Measurements from ENCODE around the gene RASGEF1B. TPM values are rescaled to one million over a fixed set of nuclear protein-coding genes. Genes with fewer than 3 reads are reported as not detected.
A peak's percentile ranks its signal among the peaks of the same experiment; 100 is the strongest.

RASGEF1B gene
- polyA plus RNA-seq (2013, experiment 1 of 2; ENCODE audit: insufficient read length), result 0.09 TPM
- 0.07 TPM for polyA plus RNA-seq (2013, experiment 2 of 2; ENCODE audit: insufficient read length)

DNA sequence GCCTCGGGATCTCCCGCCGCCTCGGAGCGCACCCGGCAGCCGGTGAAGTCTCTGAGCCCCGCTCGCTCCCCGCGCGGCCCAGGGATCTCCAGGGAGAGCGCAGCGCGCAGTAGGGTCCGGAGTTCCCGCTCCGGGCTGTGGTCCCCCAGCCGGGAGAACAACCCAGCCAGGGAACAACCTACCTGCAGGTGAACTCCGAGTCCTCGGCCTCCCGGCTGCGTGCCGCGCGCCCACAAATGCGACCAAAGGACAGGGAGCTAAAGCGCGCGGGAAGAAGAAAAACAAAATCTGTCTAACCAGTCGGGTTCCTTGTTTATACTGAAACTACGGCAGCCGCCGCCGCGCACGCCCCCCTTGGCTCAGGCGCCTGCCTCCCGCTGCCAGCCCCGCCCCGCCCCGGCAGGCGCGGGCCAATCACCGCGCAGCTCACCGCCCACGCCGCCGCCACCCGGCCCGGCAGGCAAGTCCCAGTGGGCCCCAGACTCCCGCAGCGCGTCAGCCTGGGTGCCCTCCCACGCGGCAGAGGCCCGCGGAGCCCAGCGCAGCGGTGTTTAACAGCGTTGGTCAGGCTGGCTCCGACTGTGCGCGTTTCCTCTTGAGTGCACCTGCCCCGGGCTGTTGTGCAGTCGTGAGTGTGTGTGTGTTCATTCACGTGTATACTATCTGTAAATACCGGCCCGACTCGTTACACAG is at the start of gene RASGEF1B:
RASGEF1B (minus strand) TSS at position 320 of the 693 bp plus-strand sequence. CDS start 12,399 bp downstream, outside the sequence.
- DNase-seq, result peak; percentile 61

DNA sequence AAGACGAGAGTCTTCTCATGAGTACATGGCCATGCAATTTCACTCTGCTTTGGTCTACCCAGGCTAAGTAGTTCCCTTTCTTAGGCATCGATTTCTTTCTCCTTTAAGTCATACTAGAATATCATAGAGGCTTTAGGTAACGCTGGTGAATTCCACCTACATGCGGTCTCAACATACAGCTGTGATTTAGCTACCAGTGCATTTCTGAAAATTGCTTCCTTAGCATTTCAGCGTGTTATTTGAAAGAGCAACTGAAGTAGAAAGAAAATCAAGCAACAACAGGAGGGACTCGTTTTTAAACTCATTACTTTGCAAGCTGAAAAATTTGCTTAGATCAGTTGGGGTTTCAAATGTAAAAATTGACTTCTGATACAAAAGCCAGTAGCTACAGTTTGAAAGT is 48.1 kb upstream of the RASGEF1B start:
- DNase-seq, result no peak

DNA sequence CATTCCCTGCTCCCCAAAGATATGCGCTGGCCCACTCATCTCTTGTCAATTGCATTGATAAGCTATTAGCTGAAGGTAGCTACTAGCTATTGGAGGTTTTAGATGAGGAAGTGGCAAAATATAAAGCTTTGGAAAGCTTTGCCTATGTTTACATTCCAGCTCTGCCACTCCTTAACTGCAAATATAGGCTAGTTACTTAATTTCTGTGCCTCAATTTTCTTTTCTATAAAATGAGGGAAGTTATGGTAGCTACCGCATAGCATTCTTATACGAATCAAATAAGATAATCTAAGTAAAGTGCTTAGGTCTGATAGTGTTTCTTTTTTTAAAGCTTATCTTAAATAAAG is 47.7 kb upstream of the RASGEF1B start:
- no peak for DNase-seq

DNA sequence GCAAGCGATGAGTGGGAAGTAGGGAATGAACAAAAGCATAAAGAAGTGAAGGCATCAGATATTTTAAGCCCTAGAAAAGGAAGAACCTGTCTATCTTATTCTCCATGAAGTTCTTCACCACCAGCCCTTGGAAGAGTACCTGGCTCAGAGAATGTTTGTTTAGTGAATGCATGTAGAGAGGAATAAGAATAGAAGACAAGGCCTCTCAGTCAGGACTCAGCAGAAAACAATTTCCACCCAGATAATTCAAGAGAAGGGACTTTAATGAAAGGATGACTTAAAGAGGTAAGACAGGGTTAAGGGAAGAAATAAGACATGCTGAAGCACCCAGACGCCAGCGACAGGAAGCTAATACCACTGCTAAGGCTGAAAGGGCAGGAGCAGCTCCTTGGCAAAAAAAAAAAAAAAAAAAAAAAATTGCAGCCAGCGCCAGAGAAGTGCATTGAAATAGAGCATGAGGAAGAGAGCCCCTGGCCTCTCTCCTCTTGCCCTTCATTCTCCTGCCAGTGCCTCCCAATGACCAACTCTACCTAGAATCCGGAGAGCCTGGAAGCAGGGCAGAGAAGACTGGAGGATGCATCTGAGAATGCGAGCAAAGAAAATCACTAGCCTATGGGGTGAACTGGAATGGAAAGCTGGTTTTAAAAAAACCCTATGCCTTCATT is 47.2 kb upstream of the RASGEF1B start:
- DNase-seq, result no peak

DNA sequence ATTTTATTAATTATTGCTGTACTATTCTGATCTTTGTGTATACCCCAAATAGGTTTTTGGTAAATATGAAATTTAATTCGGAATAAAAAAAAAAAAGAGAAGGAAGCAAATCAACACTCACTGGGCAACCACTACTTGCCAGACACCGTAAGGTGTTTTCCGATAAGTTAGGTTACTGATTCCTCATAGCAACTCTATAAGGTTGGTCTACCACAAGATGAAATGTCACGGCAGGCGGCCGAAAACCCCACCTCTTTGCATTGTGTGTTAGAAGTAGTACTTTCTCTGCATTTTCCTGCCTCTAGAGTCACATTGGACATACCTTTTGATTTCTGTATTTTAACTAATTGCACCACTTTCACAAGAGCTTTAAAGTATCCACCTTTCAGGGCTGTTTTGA is 44.5 kb upstream of the RASGEF1B start:
- no peak for DNase-seq

DNA sequence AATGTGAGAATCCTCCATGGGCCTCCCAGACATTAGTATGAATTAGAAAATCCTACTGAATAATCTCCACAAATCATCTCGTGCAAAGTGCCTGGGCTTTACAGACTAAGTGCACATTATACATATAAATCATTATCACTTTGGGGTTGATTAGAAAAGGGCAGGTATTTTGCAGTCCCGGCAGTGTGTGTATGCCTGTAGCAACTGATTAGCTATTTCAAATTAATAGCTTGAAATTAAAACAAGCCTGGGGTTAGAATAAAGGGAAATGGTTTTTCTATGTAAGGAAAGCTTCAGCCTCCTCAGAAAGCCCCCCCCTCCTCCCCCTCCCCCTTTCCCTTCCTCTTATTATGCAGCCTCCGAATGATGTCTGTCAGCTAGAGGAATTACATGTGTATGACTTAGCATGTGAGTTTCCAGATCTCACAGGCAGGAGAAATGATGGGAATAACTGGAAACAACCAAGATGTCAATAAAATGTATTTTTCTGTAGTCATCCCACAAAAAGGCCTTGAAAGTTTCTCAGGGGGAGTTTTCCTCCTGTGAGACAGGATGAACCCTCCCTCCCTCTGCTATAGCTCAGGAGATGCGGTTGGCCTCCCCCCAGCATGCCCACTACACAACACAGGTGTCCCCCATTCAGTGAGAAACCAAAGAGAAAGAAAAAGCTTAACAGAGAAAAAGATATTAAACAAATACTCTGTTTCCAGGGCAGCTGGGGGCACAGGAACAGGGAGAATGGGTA is 41.2 kb upstream of the RASGEF1B start:
- no peak for DNase-seq

DNA sequence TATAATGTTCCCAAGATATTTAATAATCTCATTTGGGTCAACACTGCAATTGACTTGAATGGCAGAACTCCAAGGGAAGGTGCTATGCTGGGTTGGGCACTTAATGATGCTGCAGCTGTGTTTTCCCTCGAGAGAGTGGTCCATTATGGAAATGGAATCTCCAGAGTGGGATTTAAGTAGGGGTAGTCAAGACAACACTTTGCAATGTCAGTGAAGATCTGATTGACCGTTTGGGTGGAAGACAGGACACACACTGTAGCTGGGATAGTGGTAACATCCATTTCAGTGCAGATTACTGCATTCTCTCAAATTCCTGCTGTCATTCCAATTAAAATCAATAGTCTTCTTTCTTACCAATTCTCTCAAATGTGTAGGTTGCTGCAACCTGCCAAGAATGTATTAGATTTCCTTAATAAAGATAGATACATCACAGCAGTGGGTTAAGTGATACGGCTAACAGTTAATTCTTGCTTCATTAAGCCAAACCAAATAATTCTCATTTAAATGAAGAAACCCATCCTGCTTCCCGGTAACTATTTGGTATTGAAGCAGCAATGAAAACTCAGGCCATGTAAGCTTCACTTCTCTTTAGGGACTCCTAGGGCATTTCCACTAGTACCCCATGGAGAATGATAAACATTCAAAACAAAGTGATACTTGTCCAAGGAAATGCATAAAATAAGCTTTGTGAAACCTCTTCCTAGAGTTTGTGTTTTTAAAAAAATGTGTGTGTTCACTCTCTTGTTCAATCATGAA is 40.5 kb upstream of the RASGEF1B start:
- DNase-seq, result no peak

DNA sequence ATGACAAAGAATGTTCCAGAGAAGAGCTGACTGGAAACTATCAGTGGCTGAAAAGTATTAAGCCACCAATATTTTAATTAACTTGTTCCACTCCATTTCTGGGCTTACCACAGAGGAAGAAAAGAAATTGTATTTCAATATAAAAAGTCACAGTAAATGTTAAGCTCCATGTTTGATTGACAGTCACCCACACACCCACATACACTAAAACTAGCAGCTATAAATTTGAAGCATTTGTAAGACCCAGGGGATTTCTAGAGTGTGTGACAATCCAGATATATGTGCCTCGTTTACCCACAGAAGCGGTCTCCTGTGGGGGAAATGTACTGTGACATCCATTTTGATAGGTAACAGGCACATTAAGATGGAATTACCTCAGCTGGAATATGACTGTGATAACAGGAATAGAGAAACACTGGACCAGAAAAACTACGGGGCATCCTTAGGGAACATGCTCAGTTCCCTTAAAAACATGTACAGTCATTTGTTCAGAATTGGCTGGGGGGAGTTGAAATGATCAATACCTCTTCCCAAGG is 39.0 kb upstream of the RASGEF1B start:
- no peak for DNase-seq

DNA sequence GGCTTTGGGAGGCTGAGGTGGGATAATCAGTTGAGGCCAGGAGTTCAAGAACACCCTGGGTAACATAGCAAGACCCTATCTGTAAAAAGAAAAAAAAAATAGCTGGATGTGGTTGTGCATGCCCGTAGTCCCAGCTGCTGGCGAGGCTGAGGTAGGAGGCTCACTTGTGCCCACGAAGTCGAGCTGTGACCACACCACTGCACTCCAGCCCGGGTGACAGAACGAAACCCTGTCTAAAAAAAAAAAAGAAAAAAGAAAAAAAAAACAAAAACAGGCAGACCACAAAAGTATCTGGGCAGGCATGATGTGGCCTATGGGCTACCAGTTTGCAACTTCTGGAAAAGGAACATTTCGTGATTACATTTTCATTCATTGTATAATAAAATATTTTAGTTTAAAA is 38.1 kb upstream of the RASGEF1B start:
- no peak for DNase-seq

DNA sequence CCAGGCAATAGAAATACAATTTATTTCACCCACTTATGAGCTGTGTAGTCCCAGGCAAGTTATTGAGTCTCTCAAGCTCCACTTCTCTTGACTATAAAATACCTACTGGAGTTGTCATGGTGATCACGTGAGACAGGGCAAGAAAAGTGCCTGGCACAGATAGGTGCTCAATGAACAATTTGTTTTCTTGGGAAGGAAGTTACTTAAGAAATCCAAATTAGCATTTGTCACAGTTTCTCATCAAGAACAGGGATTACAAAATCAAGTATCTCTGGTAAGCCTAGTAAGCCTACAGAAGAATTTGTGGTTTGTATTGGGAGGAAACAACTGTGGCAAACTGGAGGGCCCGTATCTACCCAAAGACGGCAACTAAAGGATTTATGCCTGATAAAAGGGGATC is 37.5 kb upstream of the RASGEF1B start:
- DNase-seq, result no peak

DNA sequence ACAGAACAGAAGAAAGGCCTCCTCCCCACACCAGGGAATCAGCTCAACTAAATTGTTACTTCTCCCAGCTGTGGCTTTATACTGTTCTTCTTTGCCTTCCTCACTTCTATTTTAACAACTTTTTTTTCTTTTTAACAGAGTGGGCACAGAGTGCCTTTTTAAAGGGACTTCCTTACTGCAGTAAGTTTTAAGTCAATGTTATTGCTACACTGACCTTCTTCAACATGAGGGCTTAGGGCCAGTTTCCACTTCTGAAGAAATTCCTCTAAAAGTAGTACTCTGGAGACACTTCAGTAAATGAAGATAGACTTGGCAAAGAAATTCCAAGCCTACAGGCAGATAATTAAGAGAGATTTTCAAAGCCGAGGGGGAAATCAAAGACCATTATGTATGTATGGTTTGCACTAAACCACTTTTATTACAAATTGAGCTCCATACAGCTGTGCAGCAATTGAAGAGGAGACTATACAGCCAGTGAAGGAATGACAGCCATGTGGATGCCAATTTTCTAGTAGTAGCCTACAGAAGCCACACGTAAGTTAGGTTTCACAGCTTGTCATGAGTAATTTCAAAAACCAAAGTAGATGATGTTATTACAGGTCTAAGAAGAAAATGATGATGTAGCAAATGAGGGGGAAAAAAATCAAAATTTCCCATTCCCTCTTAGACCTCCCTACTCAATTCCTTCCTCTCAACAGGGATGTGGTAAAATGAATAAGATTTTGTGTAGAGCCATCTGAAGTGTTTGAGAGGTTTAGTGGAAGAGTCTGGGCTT is 36.9 kb upstream of the RASGEF1B start:
- DNase-seq, result no peak

DNA sequence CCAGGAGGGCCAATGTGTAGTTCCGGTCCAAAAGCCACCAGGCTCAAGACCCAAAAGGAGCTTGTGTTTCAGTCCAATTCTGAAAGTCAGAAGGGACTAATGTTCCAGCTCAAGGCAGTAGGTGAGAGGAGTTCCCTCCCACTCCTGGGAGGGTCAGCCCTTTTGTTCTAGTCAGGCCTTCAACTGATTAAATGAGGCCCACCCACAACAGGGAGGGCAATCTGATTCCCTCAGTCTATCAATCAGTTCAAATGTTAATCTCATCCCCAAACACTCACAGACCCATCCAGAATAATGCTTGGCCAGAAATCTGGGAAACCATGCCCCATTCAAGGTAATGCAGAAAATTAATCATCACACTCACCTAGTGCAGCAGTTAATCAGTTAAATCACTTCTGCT is 35.8 kb upstream of the RASGEF1B start:
- no peak for DNase-seq

DNA sequence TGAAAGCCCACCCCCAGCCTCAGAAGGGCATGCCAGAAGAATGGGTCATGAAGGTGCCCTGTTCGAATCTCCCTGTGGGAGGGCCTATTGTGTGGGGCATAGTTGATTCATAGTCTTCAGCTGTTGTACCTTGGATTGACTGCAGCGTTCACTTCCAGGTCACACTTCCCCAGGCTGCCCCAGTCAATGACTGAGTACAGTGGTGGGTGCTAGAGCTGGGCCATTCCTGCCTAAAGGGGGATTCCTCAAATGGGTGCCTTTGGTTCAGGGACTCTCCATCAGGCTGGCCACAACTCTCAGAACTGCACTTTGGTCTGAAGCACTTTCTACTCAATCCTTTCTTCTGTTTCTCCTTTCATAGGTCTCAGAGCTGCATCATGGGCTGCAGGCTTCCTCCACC is 35.0 kb upstream of the RASGEF1B start:
- DNase-seq, result no peak

DNA sequence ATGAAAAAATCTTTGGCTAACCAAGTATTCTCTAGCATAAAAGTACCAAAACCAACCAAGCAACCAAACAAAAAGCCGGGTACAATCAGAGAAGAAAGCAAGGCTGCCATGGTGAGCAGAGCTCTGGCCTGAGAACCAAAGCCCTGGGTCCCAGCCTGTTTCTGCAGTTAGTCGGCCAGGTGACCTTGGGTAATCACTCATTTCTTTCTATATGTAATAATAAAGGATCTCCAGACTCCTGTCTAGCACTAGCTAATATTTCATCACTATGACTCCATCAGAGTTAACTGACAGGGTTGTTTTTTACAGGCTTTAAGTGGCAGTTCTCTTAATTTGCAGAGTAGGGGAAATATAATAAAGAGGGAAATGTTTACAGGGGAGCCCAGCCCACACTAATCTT is 34.0 kb upstream of the RASGEF1B start:
- no peak for DNase-seq

DNA sequence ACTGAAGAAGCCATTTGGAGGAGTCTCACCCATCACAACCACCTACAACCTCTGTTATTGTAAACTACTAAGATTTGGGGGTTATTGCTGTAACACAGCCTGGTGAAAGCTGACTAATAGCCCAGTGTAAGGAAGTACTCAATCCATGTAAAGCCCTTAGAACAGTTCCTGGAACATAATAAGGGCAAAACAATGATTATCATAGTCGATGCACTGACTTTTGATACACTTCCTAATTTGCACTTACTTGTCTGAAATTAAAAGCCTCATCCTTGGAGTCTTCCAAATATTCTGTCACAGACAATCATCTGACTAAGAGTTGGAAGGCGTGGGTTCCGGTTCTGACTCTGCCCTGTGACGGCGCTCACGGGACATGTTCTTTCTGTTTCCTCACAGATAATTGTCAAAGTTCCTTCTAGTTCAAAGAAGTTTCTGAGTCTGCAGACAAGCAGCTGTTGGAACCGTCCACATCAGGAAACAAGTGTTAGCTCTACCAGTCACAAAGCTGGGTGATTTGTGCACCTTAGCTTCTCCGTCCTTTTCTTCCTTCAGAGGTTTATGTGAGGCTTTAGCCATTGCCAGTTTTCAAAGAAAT is 33.4 kb upstream of the RASGEF1B start:
- no peak for DNase-seq

DNA sequence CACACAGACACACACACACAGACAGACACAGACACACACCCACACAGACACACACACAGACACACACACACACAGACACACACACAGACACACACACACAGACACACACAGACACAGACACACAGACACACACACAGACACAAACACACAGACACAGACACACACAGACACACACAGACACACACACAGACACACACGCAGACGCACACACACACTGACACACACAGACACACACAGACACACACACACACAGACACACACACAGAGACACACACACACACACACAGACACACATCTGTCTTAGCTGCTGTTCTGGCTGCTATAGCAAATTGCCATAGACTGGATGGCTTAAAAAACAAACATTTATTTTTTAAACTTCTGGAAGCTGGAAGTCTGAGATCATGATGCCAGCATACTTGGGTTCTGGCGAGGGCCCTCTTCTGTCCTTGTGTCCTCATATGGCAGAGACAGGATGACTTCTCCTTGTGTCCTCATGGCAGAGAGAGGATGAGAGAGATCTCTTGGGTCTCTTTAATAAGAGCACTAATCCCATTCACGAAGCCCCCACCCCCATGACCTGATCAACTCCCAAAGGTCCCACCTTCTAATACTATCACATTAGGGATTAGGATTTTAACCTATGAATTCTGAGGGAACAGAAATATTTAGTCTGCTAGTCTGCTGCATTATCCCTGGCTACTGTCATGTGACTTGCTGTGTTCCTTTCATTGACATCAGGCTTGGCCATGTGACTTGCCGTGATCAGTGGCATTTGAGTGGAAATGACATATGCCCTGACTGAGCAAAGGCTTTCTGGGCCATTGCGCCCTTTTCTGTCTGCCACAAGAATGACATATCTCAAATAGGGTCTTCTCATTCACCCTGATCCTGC is 32.7 kb upstream of the RASGEF1B start:
- no peak for DNase-seq

DNA sequence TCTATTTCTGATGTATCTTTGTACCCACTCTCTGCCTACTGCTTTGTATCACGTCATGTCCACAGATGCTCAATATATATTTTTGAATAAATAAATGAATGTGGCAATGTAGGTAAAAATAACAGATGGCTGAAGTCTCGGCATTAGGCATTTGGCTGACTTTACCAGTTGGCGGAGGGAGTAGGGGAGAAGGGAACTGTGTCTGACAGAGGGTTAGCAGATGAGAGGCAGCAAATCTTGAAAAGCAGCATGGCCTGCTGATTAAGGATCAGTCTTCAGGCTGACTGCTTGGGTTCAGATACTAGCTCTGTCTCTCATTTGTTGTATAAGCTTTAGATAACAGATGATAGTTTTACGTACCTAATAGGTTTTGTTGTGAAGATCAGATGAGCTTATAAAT is 31.9 kb upstream of the RASGEF1B start:
- no peak for DNase-seq

DNA sequence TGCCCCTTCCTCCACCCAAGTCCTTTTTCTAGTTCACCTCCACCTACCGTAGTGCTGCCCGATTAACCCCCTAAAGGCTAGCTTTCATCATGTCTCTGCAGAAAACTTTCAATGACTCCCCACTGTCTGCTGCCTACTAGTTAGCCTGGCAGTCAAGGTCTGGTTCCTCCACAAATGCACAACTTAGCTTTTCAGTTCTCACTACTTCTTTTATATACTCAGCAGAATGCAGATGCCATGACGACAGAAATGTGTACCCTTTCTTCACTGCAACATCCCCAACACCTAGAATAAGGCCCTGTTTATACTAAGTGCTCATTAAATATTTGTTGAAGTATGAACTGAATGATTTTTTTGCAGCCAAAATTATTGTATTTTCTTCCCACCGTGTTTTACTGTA is 30.9 kb upstream of the RASGEF1B start:
- DNase-seq, result no peak

DNA sequence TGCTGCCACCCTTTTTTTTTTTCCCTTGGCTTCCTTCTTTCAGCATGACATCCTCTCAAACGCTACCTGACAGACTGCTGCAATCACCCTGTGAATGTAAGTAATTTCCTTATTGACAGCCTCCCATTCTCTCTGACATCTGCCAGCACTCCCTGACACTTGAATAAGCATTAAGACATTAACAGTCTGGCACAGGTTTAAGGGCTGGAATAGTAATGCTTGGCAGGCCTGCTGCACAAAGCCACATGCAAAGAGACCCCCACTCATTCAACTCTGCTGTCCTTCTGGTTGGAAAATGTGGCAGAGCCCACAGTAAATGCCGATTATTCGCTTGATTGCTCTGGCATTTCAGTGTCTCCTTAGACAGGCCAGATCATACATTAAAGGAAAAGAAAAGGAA is 28.1 kb upstream of the RASGEF1B start:
- DNase-seq, result no peak

DNA sequence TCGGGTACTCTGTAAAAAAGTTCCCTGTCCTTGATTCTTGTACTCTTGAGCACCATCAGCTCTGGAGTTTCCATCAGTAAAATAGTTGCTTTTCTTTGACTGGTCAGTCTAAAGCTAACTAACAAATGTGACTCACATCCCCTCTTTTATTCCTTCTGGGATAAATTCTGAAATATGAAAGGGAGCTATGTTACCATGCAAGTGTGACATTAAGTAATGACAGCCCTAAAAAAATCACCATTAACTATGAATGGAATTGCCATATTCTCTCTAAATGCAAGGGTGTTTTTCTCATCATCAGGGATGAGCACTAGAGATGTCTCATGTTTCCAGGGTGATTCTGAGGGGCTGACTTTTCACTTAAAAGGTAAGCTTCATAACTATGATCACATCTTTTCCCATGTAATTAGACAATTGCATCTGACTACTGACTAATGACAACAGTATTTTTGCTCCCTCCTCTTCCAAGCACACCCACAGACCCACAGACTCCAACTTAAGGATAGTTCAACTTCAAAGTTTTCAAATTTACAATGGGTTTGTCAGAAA is 26.9 kb upstream of the RASGEF1B start:
- DNase-seq, result no peak

Measured in fibroblast of skin of abdomen (primary cell).